Measurements from ENCODE around the gene INO80D. TPM values are rescaled to one million over a fixed set of nuclear protein-coding genes. Genes with fewer than 3 reads are reported as not detected.
A peak's percentile ranks its signal among the peaks of the same experiment; 100 is the strongest.

Gene INO80D
- total and polyA plus RNA-seq, 2 of the 13 experiments (the other 11 are each of a cell fraction or from before 2014, with no cell fraction given), result 7.6 to 7.9 TPM

- peak; percentile 97 for TF ChIP-seq NCOA2 (CRISPR knock-in tag; IDR thresholded peaks at IDR 0.05)
- TF ChIP-seq ZNF569 (CRISPR knock-in tag; IDR thresholded peaks at IDR 0.05; ENCODE audit: borderline replicate concordance), result no peak
- TF ChIP-seq EED (CRISPR knock-in tag; IDR thresholded peaks at IDR 0.05), result no peak
- TF ChIP-seq ZBTB39 (CRISPR knock-in tag; IDR thresholded peaks at IDR 0.05), result 0 out of 2 replicates have a peak, but pooled peaks have one; percentile 66
- no peak for TF ChIP-seq TEAD2 (CRISPR knock-in tag; IDR thresholded peaks at IDR 0.05)
- peak; percentile 99 for TF ChIP-seq ETV5 (CRISPR knock-in tag; IDR thresholded peaks at IDR 0.05; ENCODE audit: borderline replicate concordance)
- TF ChIP-seq PREB (CRISPR knock-in tag; IDR thresholded peaks at IDR 0.05), result no peak
- 0 out of 2 replicates have a peak, but pooled peaks have one; percentile 75 for TF ChIP-seq AFF4 (CRISPR knock-in tag; IDR thresholded peaks at IDR 0.05)
- no peak for TF ChIP-seq ZNF484 (CRISPR knock-in tag; IDR thresholded peaks at IDR 0.05; ENCODE audit: borderline replicate concordance, low read depth)
- TF ChIP-seq ZNF329 (CRISPR knock-in tag; IDR thresholded peaks at IDR 0.05; ENCODE audit: low read depth), result no peak
- TF ChIP-seq NPAS2 (CRISPR knock-in tag; IDR thresholded peaks at IDR 0.05; ENCODE audit: borderline replicate concordance), result no peak
- TF ChIP-seq ZNF552 (CRISPR knock-in tag; IDR thresholded peaks at IDR 0.05; ENCODE audit: borderline replicate concordance), result no peak
- 0 out of 2 replicates have a peak, but pooled peaks have one; percentile 53 for TF ChIP-seq ZNF256 (CRISPR knock-in tag; conservative IDR thresholded peaks at IDR 0.05)
- TF ChIP-seq SALL2 (CRISPR knock-in tag; IDR thresholded peaks at IDR 0.05), result peak; percentile 56; the same call in 1 of the 2 replicates
- 0 out of 2 replicates have a peak, but pooled peaks have one; percentile 47 for TF ChIP-seq XBP1 (CRISPR knock-in tag; IDR thresholded peaks at IDR 0.05)
- TF ChIP-seq IRX3 (CRISPR knock-in tag; IDR thresholded peaks at IDR 0.05; ENCODE audit: borderline replicate concordance, low read depth), result no peak
- TF ChIP-seq PATZ1 (CRISPR knock-in tag; IDR thresholded peaks at IDR 0.05), result peak; percentile 83
- TF ChIP-seq HDAC1 (CRISPR knock-in tag; IDR thresholded peaks at IDR 0.05), result peak; percentile 95
- no peak for TF ChIP-seq SETDB1 (CRISPR knock-in tag; IDR thresholded peaks at IDR 0.05; ENCODE audit: borderline replicate concordance)
Measured at GRCh38 chr2:205975082-205975949, 110.7 kb downstream of the INO80D start (continued).

Measured in HepG2 (cell line).